ENCODE data around the gene COLEC11. TPM values are rescaled to one million over a fixed set of nuclear protein-coding genes. Genes with fewer than 3 reads are reported as not detected.
"Not testable (repeated sequence)": the region's sequence is repeated elsewhere in the genome, so short reads cannot be mapped to it uniquely, and the experiment has no call there.

The COLEC11 gene
- total RNA-seq, 1 experiment from 2014 or later: not detected

DNA sequence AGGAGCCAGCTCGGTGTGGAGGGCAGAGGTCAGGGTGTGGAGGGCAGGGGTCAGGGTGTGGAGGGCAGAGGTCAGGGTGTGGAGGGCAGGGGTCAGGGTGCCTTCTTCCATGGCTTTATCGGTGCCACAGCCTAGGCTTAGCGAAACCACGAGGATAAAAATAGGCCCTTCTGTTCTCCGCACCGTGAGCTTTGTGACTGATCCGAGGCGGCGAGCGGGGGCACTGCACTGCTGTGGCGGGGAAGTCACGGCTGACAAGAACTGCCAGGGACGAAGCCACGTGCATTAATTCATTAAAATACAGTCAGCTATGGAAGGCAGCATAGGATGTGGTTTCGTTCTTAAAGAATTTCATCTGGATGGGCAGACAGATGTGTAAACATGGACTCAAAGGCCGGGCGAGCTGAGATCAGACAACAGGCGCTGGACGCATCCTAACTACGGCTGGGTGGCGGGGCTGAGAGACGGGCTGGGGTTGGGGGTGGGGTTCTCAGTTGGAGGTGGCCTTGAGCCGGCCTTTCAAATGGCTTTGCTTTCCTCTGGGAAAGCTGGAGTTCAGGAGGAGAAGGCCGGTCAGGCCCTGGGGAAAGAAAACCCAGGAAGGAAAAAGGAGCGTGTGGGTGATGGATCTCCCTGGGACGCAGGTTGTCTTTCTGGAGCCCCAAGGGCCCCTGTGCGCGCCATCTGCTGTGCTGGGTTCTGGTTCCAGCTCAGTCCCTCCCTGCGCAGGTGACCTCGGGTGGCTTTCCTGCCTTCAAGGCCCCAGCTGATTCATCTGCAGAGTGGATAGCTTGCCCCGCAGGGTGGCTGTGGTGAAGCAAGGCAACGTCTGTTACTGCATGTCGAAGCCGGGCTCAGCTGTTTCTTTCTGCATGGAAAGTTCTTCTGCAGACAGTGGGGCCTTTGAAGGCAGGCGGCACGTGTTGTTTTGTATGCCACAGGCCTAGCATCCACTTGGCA is 62.1 kb downstream of the COLEC11 start:
- TF ChIP-seq, protein P1, sequence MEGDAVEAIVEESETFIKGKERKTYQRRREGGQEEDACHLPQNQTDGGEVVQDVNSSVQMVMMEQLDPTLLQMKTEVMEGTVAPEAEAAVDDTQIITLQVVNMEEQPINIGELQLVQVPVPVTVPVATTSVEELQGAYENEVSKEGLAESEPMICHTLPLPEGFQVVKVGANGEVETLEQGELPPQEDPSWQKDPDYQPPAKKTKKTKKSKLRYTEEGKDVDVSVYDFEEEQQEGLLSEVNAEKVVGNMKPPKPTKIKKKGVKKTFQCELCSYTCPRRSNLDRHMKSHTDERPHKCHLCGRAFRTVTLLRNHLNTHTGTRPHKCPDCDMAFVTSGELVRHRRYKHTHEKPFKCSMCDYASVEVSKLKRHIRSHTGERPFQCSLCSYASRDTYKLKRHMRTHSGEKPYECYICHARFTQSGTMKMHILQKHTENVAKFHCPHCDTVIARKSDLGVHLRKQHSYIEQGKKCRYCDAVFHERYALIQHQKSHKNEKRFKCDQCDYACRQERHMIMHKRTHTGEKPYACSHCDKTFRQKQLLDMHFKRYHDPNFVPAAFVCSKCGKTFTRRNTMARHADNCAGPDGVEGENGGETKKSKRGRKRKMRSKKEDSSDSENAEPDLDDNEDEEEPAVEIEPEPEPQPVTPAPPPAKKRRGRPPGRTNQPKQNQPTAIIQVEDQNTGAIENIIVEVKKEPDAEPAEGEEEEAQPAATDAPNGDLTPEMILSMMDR (IDR thresholded peaks at IDR 0.05; ENCODE audit: unreplicated experiment): no peak
- CTCF ChIA-PET: no interaction called here
- BruUV-seq (replicated peaks): no TSS peak

DNA sequence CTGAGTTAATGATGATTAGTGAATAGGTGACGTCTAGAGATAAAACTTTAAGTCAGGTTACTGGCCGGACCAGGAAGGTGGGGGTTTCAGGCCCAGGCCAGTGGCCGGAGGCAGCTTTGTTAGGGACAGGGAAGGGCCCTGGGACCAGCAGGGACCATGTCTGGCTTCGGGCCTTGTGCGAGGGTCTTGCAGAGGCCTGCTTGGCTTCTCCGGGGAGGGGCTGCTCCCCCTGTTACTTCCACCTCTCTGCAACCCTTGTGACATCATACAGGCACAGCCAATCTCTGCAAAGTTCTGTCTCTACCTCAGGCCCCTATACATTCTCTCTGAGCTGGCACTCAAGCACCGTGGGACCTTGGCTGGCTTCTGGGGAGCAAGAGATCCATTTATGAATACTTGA is 63.0 kb downstream of the COLEC11 start, which contains the start of gene ALLC:
ALLC (plus strand) TSS at position 320 of the 400 bp plus-strand sequence. CDS start 12,958 bp downstream, outside the sequence.
- H3K36me3 Mint-ChIP-seq (ENCODE audit: insufficient read depth, unreplicated experiment): no peaks in the 10 kb centered on the region
- CTCF ChIA-PET: no interaction called here
- no peak within 1 kb of the TSS for H3K4me3 Mint-ChIP-seq (ENCODE audit: low read depth, unreplicated experiment)
- H3K4me1 Mint-ChIP-seq (ENCODE audit: low read depth, unreplicated experiment): peaks cover 9% of the 10 kb centered on the region
- no peak within 1 kb of the TSS for H3K27ac Mint-ChIP-seq (ENCODE audit: unreplicated experiment)
- intact Hi-C loops (cut with micrococcal nuclease; ENCODE audit: unreplicated experiment): no loop called here
- peaks cover 20% of the 10 kb centered on the region for H3K27me3 Mint-ChIP-seq (ENCODE audit: unreplicated experiment)
- no peak for DNase-seq
- peaks cover 5% of the 10 kb centered on the region for H3K9me3 Mint-ChIP-seq (ENCODE audit: low read depth, unreplicated experiment)
- TF ChIP-seq, protein P1 (IDR thresholded peaks at IDR 0.05; ENCODE audit: unreplicated experiment): no peak
- no TSS peak for BruUV-seq (replicated peaks)

More for the DNA sequence above, 62.1 kb downstream of the COLEC11 start:
- H3K36me3 Mint-ChIP-seq (ENCODE audit: insufficient read depth, unreplicated experiment): no peaks in the 10 kb centered on the region
- H3K4me1 Mint-ChIP-seq (ENCODE audit: low read depth, unreplicated experiment): peaks cover 9% of the 10 kb centered on the region
- intact Hi-C loops (cut with micrococcal nuclease; ENCODE audit: unreplicated experiment): no loop called here
- no peak for DNase-seq
- no peak overlapping the region for H3K27ac Mint-ChIP-seq (ENCODE audit: unreplicated experiment)
- no peak overlapping the region for H3K4me3 Mint-ChIP-seq (ENCODE audit: low read depth, unreplicated experiment)
- H3K27me3 Mint-ChIP-seq (ENCODE audit: unreplicated experiment): peaks cover 20% of the 10 kb centered on the region
- peaks cover 5% of the 10 kb centered on the region for H3K9me3 Mint-ChIP-seq (ENCODE audit: low read depth, unreplicated experiment)

DNA sequence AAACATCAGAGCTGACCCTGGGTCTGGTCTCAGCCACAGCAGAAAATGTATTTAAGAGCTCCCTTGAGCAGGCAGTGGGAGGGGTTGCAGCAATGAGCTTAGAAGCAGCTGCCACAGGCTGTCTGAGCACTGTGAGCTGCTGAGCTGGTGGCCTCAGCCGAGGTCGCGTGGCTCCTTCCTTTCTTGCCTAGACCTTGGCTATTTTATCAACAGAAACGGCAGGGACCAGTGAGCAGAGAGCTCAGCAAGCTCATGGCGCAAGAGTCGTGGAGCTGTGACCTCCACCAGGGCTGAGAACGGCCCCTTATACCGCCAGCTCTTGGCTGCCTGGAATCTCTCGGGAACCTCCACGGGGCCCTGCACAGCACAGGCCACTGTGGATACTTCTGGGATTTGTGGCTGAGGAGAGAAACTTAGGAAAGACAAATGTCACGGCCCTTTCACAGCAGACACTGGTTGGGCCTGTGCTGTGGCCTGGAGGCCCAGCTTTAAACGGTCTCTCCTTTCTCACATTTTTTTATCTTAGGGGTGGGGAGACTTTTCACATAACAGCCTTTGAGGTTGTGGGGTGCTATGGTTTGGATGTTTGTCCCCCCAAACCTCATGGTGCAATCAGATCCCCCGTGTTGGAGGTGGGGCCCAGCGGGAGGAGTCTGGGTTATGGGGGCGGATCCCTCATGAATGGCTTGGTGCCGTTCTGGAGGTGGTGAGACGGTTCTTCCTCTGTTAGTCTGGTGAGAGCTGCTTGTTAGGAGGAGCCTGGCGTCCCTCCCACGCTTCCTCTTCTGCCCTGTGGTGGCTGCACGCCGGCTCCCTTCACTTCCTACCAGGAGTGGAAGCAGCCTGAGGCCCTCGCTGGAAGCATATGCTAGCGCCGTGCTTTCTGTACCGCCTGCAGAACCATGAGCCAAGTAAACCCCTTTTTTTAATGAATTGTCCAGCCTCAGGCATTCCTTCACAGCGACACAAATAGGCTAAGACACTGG is 64.8 kb downstream of the COLEC11 start:
- Mint-ChIP-seq H3K4me1 (ENCODE audit: low read depth, unreplicated experiment) (peaks cover 9% of the 10 kb centered on the region), H3K27ac (ENCODE audit: unreplicated experiment) (no peak overlapping the region)

DNA sequence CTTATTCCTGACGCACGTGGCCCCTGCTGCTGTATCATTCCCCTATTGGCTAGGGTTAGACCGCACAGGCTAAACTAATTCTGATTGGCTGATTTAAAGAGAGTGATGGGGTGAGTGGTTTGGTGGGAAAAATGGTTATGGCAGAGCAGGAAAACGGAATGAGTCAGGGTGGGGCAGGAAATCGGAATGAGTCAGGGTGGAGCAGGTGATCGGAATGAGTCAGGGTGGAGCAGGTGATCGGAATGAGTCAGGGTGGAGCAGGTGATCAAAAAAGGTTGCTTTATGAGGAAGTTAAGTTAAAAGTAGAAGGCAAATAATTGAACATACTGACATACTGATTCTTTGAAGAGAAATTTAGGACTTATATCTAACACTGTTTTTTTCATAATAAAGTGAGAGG is 65.7 kb downstream of the COLEC11 start:
- H3K27ac Mint-ChIP-seq (ENCODE audit: unreplicated experiment); H3K36me3 Mint-ChIP-seq (ENCODE audit: insufficient read depth, unreplicated experiment); CTCF ChIA-PET; H3K9me3 Mint-ChIP-seq (ENCODE audit: low read depth, unreplicated experiment); H3K27me3 Mint-ChIP-seq (ENCODE audit: unreplicated experiment); intact Hi-C loops (cut with micrococcal nuclease; ENCODE audit: unreplicated experiment); H3K4me1 Mint-ChIP-seq (ENCODE audit: low read depth, unreplicated experiment); H3K4me3 Mint-ChIP-seq (ENCODE audit: low read depth, unreplicated experiment); BruUV-seq (replicated peaks): not testable (repeated sequence)
- peak; percentile 26 for DNase-seq

More for the DNA sequence above, 64.8 kb downstream of the COLEC11 start:
- TF ChIP-seq, protein P1 (IDR thresholded peaks at IDR 0.05; ENCODE audit: unreplicated experiment): no peak
- no TSS peak for BruUV-seq (replicated peaks)
- intact Hi-C loops (cut with micrococcal nuclease; ENCODE audit: unreplicated experiment): no loop called here
- H3K27me3 Mint-ChIP-seq (ENCODE audit: unreplicated experiment): peaks cover 4% of the 10 kb centered on the region
- H3K36me3 Mint-ChIP-seq (ENCODE audit: insufficient read depth, unreplicated experiment): no peaks in the 10 kb centered on the region
- no peak for DNase-seq
- CTCF ChIA-PET: no interaction called here
- H3K9me3 Mint-ChIP-seq (ENCODE audit: low read depth, unreplicated experiment): peaks cover 7% of the 10 kb centered on the region
- no peak overlapping the region for H3K4me3 Mint-ChIP-seq (ENCODE audit: low read depth, unreplicated experiment)
